Activated gamma-delta T cell treated with anti-CD3 and anti-CD28 coated beads, Interleukin-2, amount 50 U/mL, for 16 hours (primary cell): ENCODE data around the gene ACOT12.

Experiments used
- DNase-seq: peaks from one replicate; pipeline ENCODE4 v3.0.0-alpha.2; 2020; ENCODE audit warnings: low read depth

ACOT12 gene

GRCh38 chr5:81290146-81290545 is 103.8 kb downstream of the ACOT12 start:
- DNase-seq: no peak

GRCh38 chr5:81288021-81288433 is 105.9 kb downstream of the ACOT12 start:
- DNase-seq: no peak

- no peak for DNase-seq
Observed at GRCh38 chr5:81286059-81286617, 107.8 kb downstream of the ACOT12 start.

GRCh38 chr5:81283976-81284375 is 110.0 kb downstream of the ACOT12 start:
- DNase-seq: no peak
